NT2/D1 (cell line): ENCODE results near the gene STX5.

ENCODE experiments used
- YY1 ChIP-seq: IDR thresholded peaks from 2 replicates; pipeline ENCODE4 v1.6.1; 2011; ENCODE audit not compliant: insufficient read length, insufficient read depth
- ZNF274 ChIP-seq: IDR thresholded peaks from 2 replicates; pipeline ENCODE4 v1.6.1; 2011; ENCODE audit warnings: mild to moderate bottlenecking, low read depth, low read length

GRCh38 chr11:62856333-62856895 is 24.6 kb upstream of the STX5 start:
- TF ChIP-seq ZNF274, result no peak
- no peak for TF ChIP-seq YY1
